ENCODE measurements around the gene FOXJ1. TPM values are rescaled to one million over a fixed set of nuclear protein-coding genes. Genes with fewer than 3 reads are reported as not detected.

FOXJ1 gene
- total and polyA plus RNA-seq, 2 of the 13 experiments (the other 11 are each of a cell fraction or from before 2014, with no cell fraction given), result 0.98 to 1.6 TPM

DNA sequence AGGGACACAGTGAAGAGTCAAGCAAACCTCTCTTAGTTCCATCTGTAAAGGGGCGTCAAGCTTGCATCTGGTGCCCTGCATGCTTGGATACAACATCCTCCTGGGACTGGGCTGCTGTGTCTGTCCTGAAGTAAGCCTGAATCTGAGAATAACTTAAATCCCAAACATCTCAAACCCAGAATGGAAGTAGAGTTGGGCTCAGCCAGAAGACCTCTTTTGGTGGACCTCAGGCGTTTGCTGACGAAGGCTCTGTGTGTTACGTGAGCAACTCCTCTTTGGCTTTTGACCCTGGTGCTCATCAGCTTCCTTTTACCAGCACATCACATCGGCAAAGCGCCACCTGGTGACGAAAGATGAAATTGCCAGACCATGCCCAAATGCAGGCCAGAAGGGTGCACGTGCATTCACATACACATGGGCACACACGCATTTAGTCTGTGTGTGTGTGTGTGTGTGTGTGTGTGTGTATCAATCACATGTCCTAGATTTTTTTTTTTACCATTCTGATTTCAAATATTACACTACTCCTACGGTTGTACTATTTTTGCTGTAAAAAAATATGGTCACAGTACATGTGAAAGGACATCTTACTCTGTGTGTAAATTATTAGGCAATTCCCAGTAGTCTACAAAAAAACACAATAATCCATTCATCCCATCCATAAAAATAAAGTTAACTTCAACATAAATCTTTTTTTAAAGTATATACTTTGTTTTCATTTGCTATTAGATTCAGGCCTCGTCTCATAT, 41.1 kb upstream of the FOXJ1 start (continued):
- TF ChIP-seq RORA (CRISPR knock-in tag; IDR thresholded peaks at IDR 0.05) (no peak), ZBTB20 (CRISPR knock-in tag; IDR thresholded peaks at IDR 0.05; ENCODE audit: borderline replicate concordance, low read depth) (no peak), HHEX (CRISPR knock-in tag; IDR thresholded peaks at IDR 0.05) (no peak), ZNF431 (CRISPR knock-in tag; IDR thresholded peaks at IDR 0.05; ENCODE audit: borderline replicate concordance, low read depth) (0 out of 2 replicates have a peak, but pooled peaks have one; percentile 56), TRIM24 (CRISPR knock-in tag; IDR thresholded peaks at IDR 0.05) (no peak), NFE2L1 (CRISPR knock-in tag; IDR thresholded peaks at IDR 0.05; ENCODE audit: borderline replicate concordance) (no peak), MTA3 (CRISPR knock-in tag; IDR thresholded peaks at IDR 0.05) (no peak), ZSCAN31 (CRISPR knock-in tag; IDR thresholded peaks at IDR 0.05; ENCODE audit: low read depth) (no peak; the same call in 1 of the 2 replicates), ZFP82 (CRISPR knock-in tag; IDR thresholded peaks at IDR 0.05; ENCODE audit: borderline replicate concordance) (no peak), ZNF766 (CRISPR knock-in tag; IDR thresholded peaks at IDR 0.05; ENCODE audit: borderline replicate concordance) (no peak)
- TF ChIP-seq, protein P1, sequence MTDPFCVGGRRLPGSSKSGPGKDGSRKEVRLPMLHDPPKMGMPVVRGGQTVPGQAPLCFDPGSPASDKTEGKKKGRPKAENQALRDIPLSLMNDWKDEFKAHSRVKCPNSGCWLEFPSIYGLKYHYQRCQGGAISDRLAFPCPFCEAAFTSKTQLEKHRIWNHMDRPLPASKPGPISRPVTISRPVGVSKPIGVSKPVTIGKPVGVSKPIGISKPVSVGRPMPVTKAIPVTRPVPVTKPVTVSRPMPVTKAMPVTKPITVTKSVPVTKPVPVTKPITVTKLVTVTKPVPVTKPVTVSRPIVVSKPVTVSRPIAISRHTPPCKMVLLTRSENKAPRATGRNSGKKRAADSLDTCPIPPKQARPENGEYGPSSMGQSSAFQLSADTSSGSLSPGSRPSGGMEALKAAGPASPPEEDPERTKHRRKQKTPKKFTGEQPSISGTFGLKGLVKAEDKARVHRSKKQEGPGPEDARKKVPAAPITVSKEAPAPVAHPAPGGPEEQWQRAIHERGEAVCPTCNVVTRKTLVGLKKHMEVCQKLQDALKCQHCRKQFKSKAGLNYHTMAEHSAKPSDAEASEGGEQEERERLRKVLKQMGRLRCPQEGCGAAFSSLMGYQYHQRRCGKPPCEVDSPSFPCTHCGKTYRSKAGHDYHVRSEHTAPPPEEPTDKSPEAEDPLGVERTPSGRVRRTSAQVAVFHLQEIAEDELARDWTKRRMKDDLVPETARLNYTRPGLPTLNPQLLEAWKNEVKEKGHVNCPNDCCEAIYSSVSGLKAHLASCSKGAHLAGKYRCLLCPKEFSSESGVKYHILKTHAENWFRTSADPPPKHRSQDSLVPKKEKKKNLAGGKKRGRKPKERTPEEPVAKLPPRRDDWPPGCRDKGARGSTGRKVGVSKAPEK (CRISPR knock-in tag; IDR thresholded peaks at IDR 0.05; ENCODE audit: borderline replicate concordance), result no peak
- TF ChIP-seq, protein P2, sequence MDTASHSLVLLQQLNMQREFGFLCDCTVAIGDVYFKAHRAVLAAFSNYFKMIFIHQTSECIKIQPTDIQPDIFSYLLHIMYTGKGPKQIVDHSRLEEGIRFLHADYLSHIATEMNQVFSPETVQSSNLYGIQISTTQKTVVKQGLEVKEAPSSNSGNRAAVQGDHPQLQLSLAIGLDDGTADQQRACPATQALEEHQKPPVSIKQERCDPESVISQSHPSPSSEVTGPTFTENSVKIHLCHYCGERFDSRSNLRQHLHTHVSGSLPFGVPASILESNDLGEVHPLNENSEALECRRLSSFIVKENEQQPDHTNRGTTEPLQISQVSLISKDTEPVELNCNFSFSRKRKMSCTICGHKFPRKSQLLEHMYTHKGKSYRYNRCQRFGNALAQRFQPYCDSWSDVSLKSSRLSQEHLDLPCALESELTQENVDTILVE (CRISPR knock-in tag; IDR thresholded peaks at IDR 0.05), result 0 out of 2 replicates have a peak, but pooled peaks have one; percentile 60
- TF ChIP-seq, protein P3, sequence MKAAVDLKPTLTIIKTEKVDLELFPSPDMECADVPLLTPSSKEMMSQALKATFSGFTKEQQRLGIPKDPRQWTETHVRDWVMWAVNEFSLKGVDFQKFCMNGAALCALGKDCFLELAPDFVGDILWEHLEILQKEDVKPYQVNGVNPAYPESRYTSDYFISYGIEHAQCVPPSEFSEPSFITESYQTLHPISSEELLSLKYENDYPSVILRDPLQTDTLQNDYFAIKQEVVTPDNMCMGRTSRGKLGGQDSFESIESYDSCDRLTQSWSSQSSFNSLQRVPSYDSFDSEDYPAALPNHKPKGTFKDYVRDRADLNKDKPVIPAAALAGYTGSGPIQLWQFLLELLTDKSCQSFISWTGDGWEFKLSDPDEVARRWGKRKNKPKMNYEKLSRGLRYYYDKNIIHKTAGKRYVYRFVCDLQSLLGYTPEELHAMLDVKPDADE (CRISPR knock-in tag; IDR thresholded peaks at IDR 0.05), result no peak
- TF ChIP-seq, protein P4, sequence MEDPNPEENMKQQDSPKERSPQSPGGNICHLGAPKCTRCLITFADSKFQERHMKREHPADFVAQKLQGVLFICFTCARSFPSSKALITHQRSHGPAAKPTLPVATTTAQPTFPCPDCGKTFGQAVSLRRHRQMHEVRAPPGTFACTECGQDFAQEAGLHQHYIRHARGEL (CRISPR knock-in tag; IDR thresholded peaks at IDR 0.05), result no peak
- TF ChIP-seq, protein P5, sequence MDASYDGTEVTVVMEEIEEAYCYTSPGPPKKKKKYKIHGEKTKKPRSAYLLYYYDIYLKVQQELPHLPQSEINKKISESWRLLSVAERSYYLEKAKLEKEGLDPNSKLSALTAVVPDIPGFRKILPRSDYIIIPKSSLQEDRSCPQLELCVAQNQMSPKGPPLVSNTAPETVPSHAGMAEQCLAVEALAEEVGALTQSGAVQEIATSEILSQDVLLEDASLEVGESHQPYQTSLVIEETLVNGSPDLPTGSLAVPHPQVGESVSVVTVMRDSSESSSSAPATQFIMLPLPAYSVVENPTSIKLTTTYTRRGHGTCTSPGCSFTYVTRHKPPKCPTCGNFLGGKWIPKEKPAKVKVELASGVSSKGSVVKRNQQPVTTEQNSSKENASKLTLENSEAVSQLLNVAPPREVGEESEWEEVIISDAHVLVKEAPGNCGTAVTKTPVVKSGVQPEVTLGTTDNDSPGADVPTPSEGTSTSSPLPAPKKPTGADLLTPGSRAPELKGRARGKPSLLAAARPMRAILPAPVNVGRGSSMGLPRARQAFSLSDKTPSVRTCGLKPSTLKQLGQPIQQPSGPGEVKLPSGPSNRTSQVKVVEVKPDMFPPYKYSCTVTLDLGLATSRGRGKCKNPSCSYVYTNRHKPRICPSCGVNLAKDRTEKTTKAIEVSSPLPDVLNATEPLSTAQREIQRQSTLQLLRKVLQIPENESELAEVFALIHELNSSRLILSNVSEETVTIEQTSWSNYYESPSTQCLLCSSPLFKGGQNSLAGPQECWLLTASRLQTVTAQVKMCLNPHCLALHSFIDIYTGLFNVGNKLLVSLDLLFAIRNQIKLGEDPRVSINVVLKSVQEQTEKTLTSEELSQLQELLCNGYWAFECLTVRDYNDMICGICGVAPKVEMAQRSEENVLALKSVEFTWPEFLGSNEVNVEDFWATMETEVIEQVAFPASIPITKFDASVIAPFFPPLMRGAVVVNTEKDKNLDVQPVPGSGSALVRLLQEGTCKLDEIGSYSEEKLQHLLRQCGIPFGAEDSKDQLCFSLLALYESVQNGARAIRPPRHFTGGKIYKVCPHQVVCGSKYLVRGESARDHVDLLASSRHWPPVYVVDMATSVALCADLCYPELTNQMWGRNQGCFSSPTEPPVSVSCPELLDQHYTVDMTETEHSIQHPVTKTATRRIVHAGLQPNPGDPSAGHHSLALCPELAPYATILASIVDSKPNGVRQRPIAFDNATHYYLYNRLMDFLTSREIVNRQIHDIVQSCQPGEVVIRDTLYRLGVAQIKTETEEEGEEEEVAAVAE (CRISPR knock-in tag; IDR thresholded peaks at IDR 0.05; ENCODE audit: borderline replicate concordance), result peak; percentile 73; the same call in 1 of the 2 replicates
- TF ChIP-seq, protein P6, sequence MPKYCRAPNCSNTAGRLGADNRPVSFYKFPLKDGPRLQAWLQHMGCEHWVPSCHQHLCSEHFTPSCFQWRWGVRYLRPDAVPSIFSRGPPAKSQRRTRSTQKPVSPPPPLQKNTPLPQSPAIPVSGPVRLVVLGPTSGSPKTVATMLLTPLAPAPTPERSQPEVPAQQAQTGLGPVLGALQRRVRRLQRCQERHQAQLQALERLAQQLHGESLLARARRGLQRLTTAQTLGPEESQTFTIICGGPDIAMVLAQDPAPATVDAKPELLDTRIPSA (CRISPR knock-in tag; IDR thresholded peaks at IDR 0.05; ENCODE audit: borderline replicate concordance), result no peak
